Glutamatergic neuron (in vitro differentiated cells): ENCODE results near the gene MSH3. TPM values are rescaled to one million over a fixed set of nuclear protein-coding genes. Genes with fewer than 3 reads are reported as not detected.
"Not testable (repeated sequence)": the region's sequence is repeated elsewhere in the genome, so short reads cannot be mapped to it uniquely, and the experiment has no call there.

Experiments
- DNase-seq: peaks from one replicate; pipeline ENCODE4 v3.0.0; 2022
- H3K27ac Mint-ChIP-seq: one replicate; pipeline ENCODE4 v1.8.0; 2020; ENCODE audit warnings: mild to moderate bottlenecking, mixed read lengths, inconsistent platforms; ENCODE audit not compliant: unreplicated experiment
- H3K27me3 Mint-ChIP-seq: one replicate; pipeline ENCODE4 v1.8.0; 2020; ENCODE audit warnings: mild to moderate bottlenecking, moderate library complexity, mixed read lengths, inconsistent platforms; ENCODE audit not compliant: unreplicated experiment
- H3K36me3 Mint-ChIP-seq: one replicate; pipeline ENCODE4 v1.8.0; 2020; ENCODE audit warnings: mild to moderate bottlenecking, mixed read lengths, inconsistent platforms; ENCODE audit not compliant: unreplicated experiment
- H3K4me1 Mint-ChIP-seq: one replicate; pipeline ENCODE4 v1.8.0; 2020; ENCODE audit warnings: mild to moderate bottlenecking, low read depth, mixed read lengths, inconsistent platforms; ENCODE audit not compliant: unreplicated experiment
- H3K4me3 Mint-ChIP-seq: one replicate; pipeline ENCODE4 v1.8.0; 2020; ENCODE audit warnings: mild to moderate bottlenecking, mixed read lengths, inconsistent platforms; ENCODE audit not compliant: unreplicated experiment
- H3K9me3 Mint-ChIP-seq: one replicate; pipeline ENCODE4 v1.8.0; 2020; ENCODE audit warnings: mild to moderate bottlenecking, moderate library complexity, mixed read lengths, inconsistent platforms; ENCODE audit not compliant: unreplicated experiment
- total RNA-seq: library from RNA; stranded (reverse); fragmentation: NEBNext Ultra II Directional; extraction: Animal tissue kit (Norgen Biotek cat#: 25700); gene quantifications from one replicate; pipeline ENCODE4 v1.2.1, GENCODE V29; 2021; ENCODE audit not compliant: unreplicated experiment
- TF ChIP-seq, protein P1 (sequence below): fragments of 200-600 bp; sonication (generic); IDR thresholded peaks from one replicate; pipeline ENCODE4 v1.5.0; 2021; ENCODE audit not compliant: partially characterized antibody, unreplicated experiment

Gene MSH3
- total RNA-seq, 1 donor from 2014 or later, result 14.4 TPM

DNA sequence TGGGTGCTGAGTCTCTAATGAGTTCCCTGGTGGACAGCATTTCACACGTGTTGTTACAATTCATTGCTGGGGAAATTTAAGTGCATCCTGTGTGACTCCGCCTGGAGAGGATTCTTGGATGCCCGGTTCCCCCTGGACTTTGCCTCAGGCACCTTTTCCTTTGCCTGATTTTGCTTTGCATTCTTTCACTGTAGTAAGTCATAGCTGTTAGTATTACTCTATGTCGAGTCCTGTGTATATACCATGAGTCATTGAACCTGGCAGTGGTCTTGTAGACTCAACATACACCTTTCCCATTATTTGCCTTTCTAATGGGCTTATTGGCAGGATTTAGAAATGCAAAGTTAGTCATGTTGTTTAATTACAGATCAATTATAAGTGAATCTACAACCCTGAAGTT lies 82.3 kb downstream of the MSH3 start:
- no peak for DNase-seq
- Mint-ChIP-seq H3K27ac (no peak overlapping the region), H3K4me1 (peaks cover 2% of the 10 kb centered on the region), H3K4me3 (no peak overlapping the region), H3K36me3 (no peaks in the 10 kb centered on the region), H3K9me3 (no peaks in the 10 kb centered on the region), H3K27me3 (no peaks in the 10 kb centered on the region)
- TF ChIP-seq, protein P1, sequence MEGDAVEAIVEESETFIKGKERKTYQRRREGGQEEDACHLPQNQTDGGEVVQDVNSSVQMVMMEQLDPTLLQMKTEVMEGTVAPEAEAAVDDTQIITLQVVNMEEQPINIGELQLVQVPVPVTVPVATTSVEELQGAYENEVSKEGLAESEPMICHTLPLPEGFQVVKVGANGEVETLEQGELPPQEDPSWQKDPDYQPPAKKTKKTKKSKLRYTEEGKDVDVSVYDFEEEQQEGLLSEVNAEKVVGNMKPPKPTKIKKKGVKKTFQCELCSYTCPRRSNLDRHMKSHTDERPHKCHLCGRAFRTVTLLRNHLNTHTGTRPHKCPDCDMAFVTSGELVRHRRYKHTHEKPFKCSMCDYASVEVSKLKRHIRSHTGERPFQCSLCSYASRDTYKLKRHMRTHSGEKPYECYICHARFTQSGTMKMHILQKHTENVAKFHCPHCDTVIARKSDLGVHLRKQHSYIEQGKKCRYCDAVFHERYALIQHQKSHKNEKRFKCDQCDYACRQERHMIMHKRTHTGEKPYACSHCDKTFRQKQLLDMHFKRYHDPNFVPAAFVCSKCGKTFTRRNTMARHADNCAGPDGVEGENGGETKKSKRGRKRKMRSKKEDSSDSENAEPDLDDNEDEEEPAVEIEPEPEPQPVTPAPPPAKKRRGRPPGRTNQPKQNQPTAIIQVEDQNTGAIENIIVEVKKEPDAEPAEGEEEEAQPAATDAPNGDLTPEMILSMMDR, result no peak

DNA sequence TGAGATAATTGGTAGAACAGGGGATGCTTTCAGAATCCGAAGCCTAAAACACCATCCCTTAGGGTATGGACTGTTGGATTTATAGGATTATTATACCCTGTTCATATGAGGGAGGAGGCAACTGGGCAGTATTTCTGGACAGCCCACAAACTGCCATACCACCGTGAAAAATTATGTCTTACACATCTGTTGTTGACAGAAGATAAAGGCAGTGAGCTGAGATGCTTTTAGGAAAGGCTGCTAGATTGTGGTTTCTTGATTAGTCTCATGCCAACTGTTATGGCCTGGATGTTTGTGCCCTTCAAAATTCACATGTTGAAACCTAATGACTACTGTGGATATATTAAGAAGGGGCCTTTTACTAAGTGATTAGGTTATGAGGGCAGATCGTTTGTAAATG lies 84.0 kb downstream of the MSH3 start:
- no peaks in the 10 kb centered on the region for H3K9me3 Mint-ChIP-seq
- TF ChIP-seq, protein P1, result no peak
- H3K4me3 Mint-ChIP-seq, result no peak overlapping the region
- H3K36me3 Mint-ChIP-seq, result no peaks in the 10 kb centered on the region
- no peak for DNase-seq
- H3K27me3 Mint-ChIP-seq, result no peaks in the 10 kb centered on the region
- H3K4me1 Mint-ChIP-seq, result peaks cover 2% of the 10 kb centered on the region
- H3K27ac Mint-ChIP-seq, result no peak overlapping the region

DNA sequence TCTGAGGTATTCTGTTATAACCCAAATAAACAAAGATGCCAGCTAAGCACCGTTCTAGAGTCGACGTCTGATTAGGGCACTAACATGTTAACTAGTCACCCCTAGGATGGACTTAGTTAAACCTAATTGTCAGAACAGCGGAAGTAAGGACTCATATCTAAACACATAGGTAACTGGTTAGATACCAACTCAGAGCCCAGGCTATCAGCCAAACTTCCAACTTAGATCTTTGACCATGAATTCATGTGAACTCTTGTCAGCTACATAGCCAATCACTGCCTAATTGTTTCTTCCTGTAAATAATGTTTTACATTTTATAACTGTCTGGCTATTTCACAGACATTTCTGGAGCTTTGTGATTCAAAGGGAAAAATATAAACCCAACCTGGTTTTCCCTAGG lies 84.6 kb downstream of the MSH3 start:
- no peak overlapping the region for H3K4me3 Mint-ChIP-seq
- H3K4me1 Mint-ChIP-seq, result peaks cover 2% of the 10 kb centered on the region
- no peaks in the 10 kb centered on the region for H3K9me3 Mint-ChIP-seq
- H3K27ac Mint-ChIP-seq, result no peak overlapping the region
- no peaks in the 10 kb centered on the region for H3K36me3 Mint-ChIP-seq
- H3K27me3 Mint-ChIP-seq, result no peaks in the 10 kb centered on the region
- TF ChIP-seq, protein P1, result no peak
- DNase-seq, result no peak

DNA sequence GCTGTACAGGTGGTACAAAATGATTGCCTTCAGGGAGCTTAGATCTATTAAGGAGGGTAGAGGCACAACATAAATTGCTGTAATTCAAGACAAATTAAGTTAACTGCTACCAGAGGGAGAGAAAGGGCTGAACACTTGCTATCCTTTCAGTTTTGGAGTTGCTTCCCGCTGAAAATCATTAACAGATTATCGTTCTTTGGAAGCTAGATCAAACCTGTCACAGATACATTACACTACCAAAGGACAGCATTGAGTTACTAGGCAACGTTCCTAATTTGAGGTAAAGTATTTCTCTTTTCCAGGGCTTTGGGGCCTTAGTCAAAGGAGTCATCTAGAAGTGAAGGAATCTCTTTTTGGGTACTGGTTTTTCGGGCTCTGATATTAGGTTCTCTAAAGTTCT lies 85.0 kb downstream of the MSH3 start:
- peaks cover 2% of the 10 kb centered on the region for H3K4me1 Mint-ChIP-seq
- no peaks in the 10 kb centered on the region for H3K36me3 Mint-ChIP-seq
- H3K27me3 Mint-ChIP-seq, result no peaks in the 10 kb centered on the region
- no peak overlapping the region for H3K27ac Mint-ChIP-seq
- no peak overlapping the region for H3K4me3 Mint-ChIP-seq
- no peak for DNase-seq
- no peaks in the 10 kb centered on the region for H3K9me3 Mint-ChIP-seq
- TF ChIP-seq, protein P1, result no peak

DNA sequence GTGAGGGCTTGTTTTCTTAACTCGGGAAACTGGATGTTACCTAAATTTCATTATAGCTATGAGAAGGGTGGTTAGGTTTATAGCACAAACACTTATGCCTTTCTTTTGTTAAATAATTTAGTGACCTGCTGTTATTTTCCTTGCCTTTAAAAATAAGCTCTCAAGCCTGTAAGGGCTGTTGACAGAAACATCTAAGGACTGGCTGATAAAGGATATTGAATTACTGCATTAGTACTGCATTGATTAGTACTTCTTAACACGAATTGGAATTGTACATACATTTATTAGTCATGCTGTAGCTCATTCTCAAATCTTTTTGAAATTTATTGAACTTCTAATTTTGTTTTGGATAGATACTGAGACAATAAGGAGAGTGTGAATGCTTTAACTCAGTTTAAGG lies 85.4 kb downstream of the MSH3 start:
- peaks cover 2% of the 10 kb centered on the region for H3K27me3 Mint-ChIP-seq
- TF ChIP-seq, protein P1, result no peak
- H3K4me3 Mint-ChIP-seq, result no peak overlapping the region

DNA sequence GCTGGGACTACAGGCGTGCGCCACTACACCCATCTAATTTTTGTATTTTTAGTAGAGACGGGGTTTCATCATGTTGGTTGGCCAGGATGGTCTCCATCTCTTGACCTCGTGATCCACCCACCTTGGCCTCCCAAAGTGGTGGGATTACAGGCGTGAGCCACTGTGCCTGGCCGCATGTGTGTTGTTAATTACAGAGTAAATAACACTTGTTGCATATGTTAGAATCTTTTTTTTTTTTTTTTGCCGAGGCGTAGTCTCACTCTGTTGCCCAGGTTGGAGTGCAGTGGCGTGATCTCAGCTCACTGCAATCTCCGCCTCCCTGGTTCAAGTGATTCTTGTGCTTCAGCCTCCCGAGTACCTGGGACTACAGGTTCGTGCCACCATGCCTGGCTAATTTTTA lies 86.0 kb downstream of the MSH3 start:
- H3K4me1 Mint-ChIP-seq, H3K27ac Mint-ChIP-seq, H3K27me3 Mint-ChIP-seq, H3K9me3 Mint-ChIP-seq, H3K4me3 Mint-ChIP-seq, H3K36me3 Mint-ChIP-seq, DNase-seq: not testable (repeated sequence)

More for the DNA sequence above, 85.4 kb downstream of the MSH3 start:
- Mint-ChIP-seq H3K36me3 (no peaks in the 10 kb centered on the region), H3K9me3 (no peaks in the 10 kb centered on the region), H3K4me1 (peaks cover 2% of the 10 kb centered on the region), H3K27ac (no peak overlapping the region)
- DNase-seq, result no peak
